ENCODE data around the gene SUPT4H1. TPM values are rescaled to one million over a fixed set of nuclear protein-coding genes. Genes with fewer than 3 reads are reported as not detected.
A peak's percentile ranks its signal among the peaks of the same experiment; 100 is the strongest.

The SUPT4H1 gene
- total RNA-seq, 1 donor from 2014 or later, result 43.1 TPM

- peak; percentile 58 for DNase-seq (ENCODE audit: low spot score)
These were observed 12.4 kb upstream of the SUPT4H1 start for GRCh38 chr17:58364270-58364942.

GRCh38 chr17:58363457-58364185 is 11.6 kb upstream of the SUPT4H1 start:
- DNase-seq (ENCODE audit: low spot score), result no peak

- DNase-seq (ENCODE audit: low spot score), result no peak
These were observed 10.5 kb upstream of the SUPT4H1 start for GRCh38 chr17:58362368-58363014.

GRCh38 chr17:58360296-58361063 is 8.5 kb upstream of the SUPT4H1 start:
- no peak for DNase-seq (ENCODE audit: low spot score)

GRCh38 chr17:58358408-58359172 is 6.6 kb upstream of the SUPT4H1 start:
- DNase-seq (ENCODE audit: low spot score), result no peak

GRCh38 chr17:58357312-58358297 is 5.6 kb upstream of the SUPT4H1 start:
- DNase-seq (ENCODE audit: low spot score), result no peak

GRCh38 chr17:58356231-58356630 is 4.2 kb upstream of the SUPT4H1 start:
- no peak for DNase-seq (ENCODE audit: low spot score)

GRCh38 chr17:58354541-58355216 is 2.7 kb upstream of the SUPT4H1 start:
- DNase-seq (ENCODE audit: low spot score), result no peak

GRCh38 chr17:58353389-58353825 is 1.4 kb upstream of the SUPT4H1 start:
- no peak for DNase-seq (ENCODE audit: low spot score)

- peak; percentile 70 for DNase-seq (ENCODE audit: low spot score)
These were observed 791 bp upstream of the SUPT4H1 start for GRCh38 chr17:58352596-58353388.

- DNase-seq (ENCODE audit: low spot score), result no peak
These were observed 819 bp downstream of the SUPT4H1 start for GRCh38 chr17:58351182-58351581.

- DNase-seq (ENCODE audit: low spot score), result no peak
These were observed 4.0 kb downstream of the SUPT4H1 start for GRCh38 chr17:58348038-58348437.

- DNase-seq (ENCODE audit: low spot score), result no peak
These were observed 6.5 kb downstream of the SUPT4H1 start for GRCh38 chr17:58345500-58345899.

GRCh38 chr17:58344791-58345157 is 7.2 kb downstream of the SUPT4H1 start:
- no peak for DNase-seq (ENCODE audit: low spot score)

GRCh38 chr17:58344047-58344790 is 7.8 kb downstream of the SUPT4H1 start:
- DNase-seq (ENCODE audit: low spot score), result no peak

GRCh38 chr17:58343131-58343530 is 8.9 kb downstream of the SUPT4H1 start:
- no peak for DNase-seq (ENCODE audit: low spot score)

- no peak for DNase-seq (ENCODE audit: low spot score)
These were observed 10.0 kb downstream of the SUPT4H1 start for GRCh38 chr17:58341861-58342475.
